Progenitor cell of endocrine pancreas (in vitro differentiated cells): ENCODE data around the gene MAJIN. TPM values are rescaled to one million over a fixed set of nuclear protein-coding genes. Genes with fewer than 3 reads are reported as not detected.

Experiments
- DNase-seq: peaks from one replicate; pipeline ENCODE4 v3.0.0; 2021; ENCODE audit warnings: low spot score; ENCODE audit not compliant: unreplicated experiment
- H3K27ac Mint-ChIP-seq: 2 replicates; pipeline ENCODE4 v1.8.0; 2021; ENCODE audit warnings: mild to moderate bottlenecking, moderate library complexity, mixed read lengths
- H3K27me3 Mint-ChIP-seq: 2 replicates; pipeline ENCODE4 v1.8.0; 2021; ENCODE audit warnings: mixed read lengths
- H3K36me3 Mint-ChIP-seq: 2 replicates; pipeline ENCODE4 v1.8.0; 2022; ENCODE audit warnings: mixed read lengths; ENCODE audit not compliant: insufficient read depth
- H3K4me1 Mint-ChIP-seq: 2 replicates; pipeline ENCODE4 v1.8.0; 2021; ENCODE audit warnings: low read depth, mixed read lengths
- H3K4me3 Mint-ChIP-seq: 2 replicates; pipeline ENCODE4 v1.8.0; 2021; ENCODE audit warnings: low read depth, mild to moderate bottlenecking, moderate library complexity, mixed read lengths
- H3K9me3 Mint-ChIP-seq: 2 replicates; pipeline ENCODE4 v1.8.0; 2021; ENCODE audit warnings: low read depth, mixed read lengths
- total RNA-seq: library from RNA; stranded (reverse); gene quantifications from 2 replicates; pipeline ENCODE4 v1.2.1, GENCODE V29; 2021
- TF ChIP-seq, protein P1 (sequence below): fragments of 200-600 bp; sonication (generic); IDR thresholded peaks from one replicate; pipeline ENCODE4 v1.5.0; 2021; ENCODE audit warnings: antibody characterized with exemption, mild to moderate bottlenecking; ENCODE audit not compliant: unreplicated experiment

The MAJIN gene
- total RNA-seq, 1 donor from 2014 or later = not detected

DNA sequence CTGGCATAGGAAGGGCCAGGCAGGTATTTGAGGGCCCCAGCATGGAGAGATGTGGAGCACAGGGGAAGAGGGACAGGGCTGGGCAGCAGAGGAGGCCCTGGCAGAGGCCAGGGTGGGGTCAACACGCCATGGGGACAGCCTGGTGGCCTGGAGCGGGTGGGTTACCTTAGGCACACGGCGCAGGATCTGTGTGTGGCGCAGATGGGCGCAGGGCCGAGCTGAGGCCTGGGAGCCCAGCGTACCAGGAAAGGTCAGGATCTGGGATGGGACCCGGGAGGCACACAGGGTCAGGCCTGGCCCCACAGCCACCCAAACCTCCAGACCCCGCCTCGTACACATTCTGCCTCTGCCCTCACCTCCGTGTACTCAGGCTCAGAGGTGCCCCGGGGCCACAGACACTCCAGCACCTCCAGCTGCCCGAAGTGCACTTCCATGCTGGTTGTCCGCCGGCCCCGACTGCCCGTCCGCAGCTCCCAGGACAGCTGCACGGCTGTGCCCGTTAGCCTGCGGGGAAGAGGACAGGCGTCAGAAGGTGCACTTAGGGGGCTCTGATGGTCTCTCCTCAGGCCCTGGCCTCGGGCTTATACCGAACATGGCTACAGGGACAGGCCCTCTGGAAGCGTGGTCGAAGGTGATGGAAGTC is 61.3 kb downstream of the MAJIN start:
- TF ChIP-seq, protein P1, sequence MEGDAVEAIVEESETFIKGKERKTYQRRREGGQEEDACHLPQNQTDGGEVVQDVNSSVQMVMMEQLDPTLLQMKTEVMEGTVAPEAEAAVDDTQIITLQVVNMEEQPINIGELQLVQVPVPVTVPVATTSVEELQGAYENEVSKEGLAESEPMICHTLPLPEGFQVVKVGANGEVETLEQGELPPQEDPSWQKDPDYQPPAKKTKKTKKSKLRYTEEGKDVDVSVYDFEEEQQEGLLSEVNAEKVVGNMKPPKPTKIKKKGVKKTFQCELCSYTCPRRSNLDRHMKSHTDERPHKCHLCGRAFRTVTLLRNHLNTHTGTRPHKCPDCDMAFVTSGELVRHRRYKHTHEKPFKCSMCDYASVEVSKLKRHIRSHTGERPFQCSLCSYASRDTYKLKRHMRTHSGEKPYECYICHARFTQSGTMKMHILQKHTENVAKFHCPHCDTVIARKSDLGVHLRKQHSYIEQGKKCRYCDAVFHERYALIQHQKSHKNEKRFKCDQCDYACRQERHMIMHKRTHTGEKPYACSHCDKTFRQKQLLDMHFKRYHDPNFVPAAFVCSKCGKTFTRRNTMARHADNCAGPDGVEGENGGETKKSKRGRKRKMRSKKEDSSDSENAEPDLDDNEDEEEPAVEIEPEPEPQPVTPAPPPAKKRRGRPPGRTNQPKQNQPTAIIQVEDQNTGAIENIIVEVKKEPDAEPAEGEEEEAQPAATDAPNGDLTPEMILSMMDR = no peak
- no peaks in the 10 kb centered on the region for H3K4me1 Mint-ChIP-seq

DNA sequence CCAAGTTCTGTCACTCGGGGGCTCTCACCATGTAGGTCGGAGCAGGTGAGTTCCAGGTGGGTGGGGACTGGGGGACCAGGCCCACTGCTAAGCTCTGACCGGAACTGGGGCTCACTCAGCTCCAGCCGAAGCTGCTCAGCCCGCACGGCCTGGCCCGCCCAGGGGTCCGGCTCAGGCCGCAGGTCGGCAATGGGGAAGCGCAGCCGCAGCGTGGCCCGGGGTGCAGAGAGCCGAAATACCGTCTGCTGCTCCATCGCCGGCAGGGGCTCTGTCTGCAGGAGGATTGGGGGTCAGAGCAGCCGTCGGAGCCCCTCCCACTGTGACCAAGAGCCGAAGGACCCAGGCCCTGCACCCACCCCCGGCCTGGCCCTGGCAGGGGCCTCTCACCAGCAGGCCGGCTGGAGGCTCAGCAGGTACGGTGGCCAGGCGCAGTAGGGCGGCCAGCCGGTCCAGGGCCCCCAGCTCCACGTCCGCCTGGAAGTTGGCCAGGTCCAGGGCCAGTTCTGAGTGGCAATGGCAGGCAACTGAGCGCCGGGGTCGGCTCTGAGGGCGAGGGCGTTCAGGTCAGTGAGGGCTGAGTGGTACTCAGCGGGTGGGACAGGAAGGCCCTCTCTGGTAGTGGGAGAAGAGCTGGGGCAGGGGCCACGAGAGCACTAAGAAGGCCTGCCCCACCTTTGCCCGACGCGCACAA is 62.1 kb downstream of the MAJIN start:
- no peak for DNase-seq
- TF ChIP-seq, protein P1 = no peak
- H3K4me1 Mint-ChIP-seq = no peaks in the 10 kb centered on the region
- no peaks in the 10 kb centered on the region for H3K9me3 Mint-ChIP-seq
- no peak overlapping the region for H3K27ac Mint-ChIP-seq
- no peak overlapping the region for H3K4me3 Mint-ChIP-seq
- H3K27me3 Mint-ChIP-seq = no peaks in the 10 kb centered on the region
- peaks cover 8% of the 10 kb centered on the region for H3K36me3 Mint-ChIP-seq

More for the DNA sequence above, 61.3 kb downstream of the MAJIN start:
- Mint-ChIP-seq H3K4me3 (no peak overlapping the region), H3K27me3 (no peaks in the 10 kb centered on the region), H3K27ac (no peak overlapping the region), H3K9me3 (no peaks in the 10 kb centered on the region), H3K36me3 (peaks cover 5% of the 10 kb centered on the region)
- no peak for DNase-seq

DNA sequence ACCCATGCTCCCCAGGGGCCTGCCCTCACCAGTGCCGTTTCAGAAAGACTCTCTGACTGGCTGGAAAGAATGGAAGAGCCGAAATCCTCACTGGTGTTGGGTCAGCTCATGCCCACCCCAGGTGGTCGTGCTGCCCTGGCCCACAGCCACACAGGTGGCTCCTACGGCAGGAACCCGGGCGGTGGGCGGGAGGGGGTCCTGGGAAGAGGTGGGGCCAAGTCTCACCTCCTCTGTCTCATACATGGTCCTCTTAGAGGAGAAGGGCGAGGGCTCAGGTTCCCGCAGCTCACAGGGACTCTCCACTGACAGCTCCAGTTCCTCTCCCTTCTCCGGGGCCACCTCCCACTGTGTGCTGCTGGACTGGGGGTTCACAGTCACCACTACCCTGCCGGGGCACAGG is 63.1 kb downstream of the MAJIN start:
- no peak overlapping the region for H3K27ac Mint-ChIP-seq
- H3K4me1 Mint-ChIP-seq = no peaks in the 10 kb centered on the region
- H3K4me3 Mint-ChIP-seq = no peak overlapping the region
- TF ChIP-seq, protein P1 = no peak
- DNase-seq = no peak
- peaks cover 8% of the 10 kb centered on the region for H3K36me3 Mint-ChIP-seq
- no peaks in the 10 kb centered on the region for H3K27me3 Mint-ChIP-seq
- H3K9me3 Mint-ChIP-seq = no peaks in the 10 kb centered on the region

DNA sequence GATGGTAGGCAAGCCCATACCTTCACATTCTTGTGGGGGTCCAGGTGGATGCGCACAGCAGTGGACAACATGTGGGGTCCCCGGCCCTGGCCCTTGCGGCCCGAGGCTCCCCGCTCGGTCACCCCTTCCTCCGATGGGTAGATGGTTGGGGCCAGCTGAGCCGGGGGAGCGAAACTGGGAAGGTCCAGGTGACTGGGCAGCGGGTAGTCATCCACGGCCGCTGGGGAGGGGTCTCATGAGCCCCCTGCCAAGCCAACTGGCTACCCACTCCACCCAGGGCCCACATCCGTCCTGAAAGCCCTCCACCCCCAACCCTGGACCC is 65.6 kb downstream of the MAJIN start:
- no peak overlapping the region for H3K4me3 Mint-ChIP-seq
- no peak for DNase-seq
- no peaks in the 10 kb centered on the region for H3K9me3 Mint-ChIP-seq
- TF ChIP-seq, protein P1 = no peak
- no peaks in the 10 kb centered on the region for H3K4me1 Mint-ChIP-seq
- H3K27ac Mint-ChIP-seq = no peak overlapping the region
- no peaks in the 10 kb centered on the region for H3K27me3 Mint-ChIP-seq
- peaks cover 10% of the 10 kb centered on the region for H3K36me3 Mint-ChIP-seq

DNA sequence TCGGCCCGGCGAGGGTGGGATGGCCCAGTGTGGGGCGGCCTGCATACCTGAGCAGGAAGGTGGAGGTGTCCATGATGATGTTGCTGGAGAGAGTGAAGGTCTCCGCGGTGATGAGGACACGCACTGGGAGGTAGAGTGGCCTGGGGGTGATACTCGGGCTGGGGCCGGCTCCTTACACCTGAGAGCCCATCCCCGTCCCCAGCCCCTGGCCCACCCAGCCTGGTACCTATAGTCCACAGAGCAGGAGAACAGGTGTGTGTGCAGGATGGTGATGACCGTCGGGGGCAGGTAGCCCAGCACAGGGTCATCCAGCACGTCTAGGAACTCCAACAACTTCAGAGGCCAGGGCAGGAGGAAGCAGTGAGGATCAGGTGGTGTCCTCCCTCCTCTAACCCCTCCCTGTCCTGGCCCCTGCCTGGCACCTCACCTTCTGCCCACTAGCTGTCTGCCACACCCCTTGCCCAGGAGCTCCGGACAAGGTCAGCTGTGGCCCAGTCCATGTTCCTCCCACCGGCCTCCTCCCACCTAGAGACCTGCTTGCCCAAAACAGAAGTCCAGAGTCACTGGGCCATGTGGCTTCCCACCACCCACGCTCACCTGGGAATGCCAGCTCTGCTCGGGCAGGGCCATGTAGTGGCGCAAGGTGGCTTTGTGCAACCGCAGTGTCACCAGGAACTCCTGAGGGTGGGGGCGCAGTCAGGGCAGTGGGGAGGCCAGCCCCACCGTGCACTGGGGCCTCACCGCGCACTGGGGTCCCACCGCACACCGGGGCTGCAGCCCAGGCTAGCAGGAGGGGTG is 66.2 kb downstream of the MAJIN start:
- H3K4me1 Mint-ChIP-seq = no peaks in the 10 kb centered on the region
- no peaks in the 10 kb centered on the region for H3K27me3 Mint-ChIP-seq
- TF ChIP-seq, protein P1 = no peak
- no peaks in the 10 kb centered on the region for H3K9me3 Mint-ChIP-seq
- no peak overlapping the region for H3K4me3 Mint-ChIP-seq
- no peak overlapping the region for H3K27ac Mint-ChIP-seq
- DNase-seq = no peak
- peaks cover 10% of the 10 kb centered on the region for H3K36me3 Mint-ChIP-seq
